Measurements from ENCODE around the gene RNF4.
A peak's percentile ranks its signal among the peaks of the same experiment; 100 is the strongest.

Gene RNF4

GRCh38 chr4:2486981-2487380 is 18.1 kb downstream of the RNF4 start:
- ChIA-PET CTCF (interaction anchor here (0.8 to 2.5 kb wide), 5 partner anchors 9 to 267 kb away, joined by 3 to 14 read pairs (median 4); no protein-coding TSS in a partner anchor), POLR2A (interaction anchor here (1.0 to 1.5 kb wide), 2 partner anchors 16 to 23 kb away, joined by 3 to 4 read pairs; no protein-coding TSS in a partner anchor)
- no peak for TF ChIP-seq CTCF (IDR thresholded peaks at IDR 0.05; ENCODE audit: control extremely low read depth, extremely low read depth, low read depth, missing control alignments)
- no peak for DNase-seq (ENCODE audit: extremely low spot score)

- ChIA-PET POLR2A (interaction anchor here (0.6 to 1.5 kb wide), 2 partner anchors 23 to 61 kb away, joined by 4 read pairs; no protein-coding TSS in a partner anchor), CTCF (interaction anchor here (0.8 to 1.3 kb wide), 5 partner anchors 16 to 267 kb away, joined by 3 to 5 read pairs (median 3); no protein-coding TSS in a partner anchor)
Observed at GRCh38 chr4:2487632-2488031, 18.7 kb downstream of the RNF4 start.

GRCh38 chr4:2489081-2489805 is 20.3 kb downstream of the RNF4 start:
- no peak for TF ChIP-seq CTCF (IDR thresholded peaks at IDR 0.05; ENCODE audit: control extremely low read depth, extremely low read depth, low read depth, missing control alignments)
- ChIA-PET CTCF (no interaction called here), POLR2A (no interaction called here)
- DNase-seq (ENCODE audit: extremely low spot score), result no peak

More at GRCh38 chr4:2487632-2488031, 18.7 kb downstream of the RNF4 start:
- TF ChIP-seq CTCF (IDR thresholded peaks at IDR 0.05; ENCODE audit: control extremely low read depth, extremely low read depth, low read depth, missing control alignments), result no peak
- peak; percentile 75 for DNase-seq (ENCODE audit: extremely low spot score)

- DNase-seq (ENCODE audit: extremely low spot score), result no peak
- ChIA-PET POLR2A (no interaction called here), CTCF (interaction anchor here (3.6 kb wide), 1 partner anchor 13 kb away, joined by 13 read pairs; no protein-coding TSS in a partner anchor)
- no peak for TF ChIP-seq CTCF (IDR thresholded peaks at IDR 0.05; ENCODE audit: control extremely low read depth, extremely low read depth, low read depth, missing control alignments)
Observed at GRCh38 chr4:2489841-2490552, 21.1 kb downstream of the RNF4 start.

GRCh38 chr4:2492970-2493369 is 24.1 kb downstream of the RNF4 start:
- POLR2A ChIA-PET, result no interaction called here
- CTCF ChIA-PET, result interaction anchor here (1.5 to 3.6 kb wide), 2 partner anchors 10 to 24 kb away, joined by 5 to 13 read pairs; partner anchors contain the start of gene RNF4
- no peak for TF ChIP-seq CTCF (IDR thresholded peaks at IDR 0.05; ENCODE audit: control extremely low read depth, extremely low read depth, low read depth, missing control alignments)
- DNase-seq (ENCODE audit: extremely low spot score), result no peak

GRCh38 chr4:2494992-2495391 is 26.1 kb downstream of the RNF4 start:
- ChIA-PET POLR2A (interaction anchor here (0.7 to 0.9 kb wide), 2 partner anchors 10 to 26 kb away, joined by 3 read pairs; partner anchors contain the start of gene RNF4), CTCF (interaction anchor here (0.9 to 3.6 kb wide), 4 partner anchors 9 to 53 kb away, joined by 3 to 14 read pairs (median 5); no protein-coding TSS in a partner anchor)
- DNase-seq (ENCODE audit: extremely low spot score), result no peak
- TF ChIP-seq CTCF (IDR thresholded peaks at IDR 0.05; ENCODE audit: control extremely low read depth, extremely low read depth, low read depth, missing control alignments), result no peak
